Muscle of leg (tissue), 11 donors: ENCODE results near the gene GTPBP3. TPM values are rescaled to one million over a fixed set of nuclear protein-coding genes. Genes with fewer than 3 reads are reported as not detected.

Experiments used
- DNase-seq: peaks from one replicate; pipeline ENCODE4 v3.0.0; 2013
- H3K27ac ChIP-seq: one replicate; pipeline ENCODE4 v1.5.1; 2013; ENCODE audit warnings: mild to moderate bottlenecking, low read length, control low read depth
- H3K27me3 ChIP-seq: one replicate; pipeline ENCODE4 v1.6.1; 2013; ENCODE audit warnings: low read length; ENCODE audit not compliant: control insufficient read depth, insufficient read depth
- H3K36me3 ChIP-seq: one replicate; pipeline ENCODE4 v1.6.1; 2013; ENCODE audit warnings: low read length; ENCODE audit not compliant: control insufficient read depth, insufficient read depth
- H3K4me1 ChIP-seq: one replicate; pipeline ENCODE4 v1.6.1; 2013; ENCODE audit warnings: low read length; ENCODE audit not compliant: control insufficient read depth, insufficient read depth
- H3K4me3 ChIP-seq: one replicate; pipeline ENCODE4 v1.5.1; 2013; ENCODE audit warnings: low read length, control low read depth
- H3K9me3 ChIP-seq: replicated peaks from 2 replicates; pipeline ENCODE4 v1.6.1; 2013; ENCODE audit warnings: low read depth, low read length; ENCODE audit not compliant: control insufficient read depth
- WGBS: methylation state at CpG from one replicate; pipeline ENCODE4 v1.1.5; 2013; ENCODE audit warnings: missing lambda C conversion rate; ENCODE audit not compliant: insufficient coverage; 5-methylcytosine and 5-hydroxymethylcytosine counted together
- polyA plus RNA-seq, 8 donors: library from polyadenylated mRNA; unstranded; fragments of 120-200 nt; gene quantifications; one replicate each; pipeline versions ENCODE4 v1.2.1 to v1.2.3, GENCODE V29; 2013; ENCODE audit warnings: inconsistent platforms in 1 of 8, low replicate concordance in 1 of 8; ENCODE audit not compliant: insufficient read length in 8 of 8, insufficient read depth in 1 of 8
- total RNA-seq: library from RNA; stranded (reverse); fragments of 120-200 nt; gene quantifications from one replicate; pipeline ENCODE4 v1.2.4, GENCODE V29; 2013

The GTPBP3 gene
- total and polyA plus RNA-seq, 9 donors, result 7.6 to 16.3 (median 13.1) TPM

GRCh38 chr19:17300992-17301619, 36.2 kb upstream of the GTPBP3 start:
- H3K27me3 ChIP-seq, result no peaks in the 10 kb centered on the region
- peaks cover 4% of the 10 kb centered on the region for H3K36me3 ChIP-seq
- WGBS, result 92% methylated on average over 43 of the region's 51 CpGs
- H3K9me3 ChIP-seq, result peaks cover 2% of the 10 kb centered on the region
- peaks cover 25% of the 10 kb centered on the region for H3K4me1 ChIP-seq
- H3K27ac ChIP-seq, result no peak overlapping the region
- no peak overlapping the region for H3K4me3 ChIP-seq
- DNase-seq, result no peak

DNA sequence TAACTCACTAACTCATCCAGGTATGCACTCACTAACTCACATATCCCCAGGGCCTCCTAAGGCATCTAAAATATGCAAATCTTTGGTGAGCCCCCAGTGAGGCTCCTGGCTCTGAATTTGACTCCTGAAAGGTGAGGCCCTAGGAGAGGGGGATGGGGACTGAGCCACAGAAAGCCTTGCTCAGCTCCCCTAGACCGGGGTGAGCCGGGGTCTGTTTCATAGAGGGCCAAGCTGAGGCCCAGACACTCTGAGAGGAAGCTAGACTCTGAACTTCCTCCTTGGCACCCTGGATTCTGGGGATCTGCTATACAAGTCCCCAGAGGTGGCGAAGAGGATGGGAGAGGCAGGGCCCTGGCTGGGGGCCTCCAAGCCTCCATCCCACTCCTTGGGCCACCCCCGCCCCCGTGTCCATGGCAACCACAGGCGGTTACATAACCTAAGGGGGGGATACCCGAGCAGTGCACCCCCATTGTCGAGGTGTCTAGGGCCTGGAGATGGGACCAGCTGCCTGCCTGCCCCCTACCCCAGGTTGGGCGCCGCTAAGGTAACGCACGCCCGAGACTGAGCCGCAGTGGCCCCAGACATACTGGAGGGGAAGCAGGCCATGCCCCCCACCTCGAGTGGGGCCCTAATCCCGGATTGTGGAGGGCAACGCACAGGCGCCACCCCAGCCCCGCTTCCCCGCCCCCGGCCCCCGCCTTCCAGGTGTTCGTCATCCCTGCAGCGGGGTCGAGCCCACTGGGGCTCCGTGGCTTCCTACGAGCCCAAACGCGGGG, 34.8 kb upstream of the GTPBP3 start:
- Histone ChIP-seq H3K9me3 (peaks cover 2% of the 10 kb centered on the region), H3K4me3 (peak overlapping the region; percentile 80), H3K27ac (peak overlapping the region; percentile 52), H3K36me3 (peaks cover 4% of the 10 kb centered on the region), H3K27me3 (no peaks in the 10 kb centered on the region), H3K4me1 (peaks cover 29% of the 10 kb centered on the region)
- WGBS, result 8% methylated on average over 27 of the region's 29 CpGs
- peak; percentile 54 for DNase-seq

DNA sequence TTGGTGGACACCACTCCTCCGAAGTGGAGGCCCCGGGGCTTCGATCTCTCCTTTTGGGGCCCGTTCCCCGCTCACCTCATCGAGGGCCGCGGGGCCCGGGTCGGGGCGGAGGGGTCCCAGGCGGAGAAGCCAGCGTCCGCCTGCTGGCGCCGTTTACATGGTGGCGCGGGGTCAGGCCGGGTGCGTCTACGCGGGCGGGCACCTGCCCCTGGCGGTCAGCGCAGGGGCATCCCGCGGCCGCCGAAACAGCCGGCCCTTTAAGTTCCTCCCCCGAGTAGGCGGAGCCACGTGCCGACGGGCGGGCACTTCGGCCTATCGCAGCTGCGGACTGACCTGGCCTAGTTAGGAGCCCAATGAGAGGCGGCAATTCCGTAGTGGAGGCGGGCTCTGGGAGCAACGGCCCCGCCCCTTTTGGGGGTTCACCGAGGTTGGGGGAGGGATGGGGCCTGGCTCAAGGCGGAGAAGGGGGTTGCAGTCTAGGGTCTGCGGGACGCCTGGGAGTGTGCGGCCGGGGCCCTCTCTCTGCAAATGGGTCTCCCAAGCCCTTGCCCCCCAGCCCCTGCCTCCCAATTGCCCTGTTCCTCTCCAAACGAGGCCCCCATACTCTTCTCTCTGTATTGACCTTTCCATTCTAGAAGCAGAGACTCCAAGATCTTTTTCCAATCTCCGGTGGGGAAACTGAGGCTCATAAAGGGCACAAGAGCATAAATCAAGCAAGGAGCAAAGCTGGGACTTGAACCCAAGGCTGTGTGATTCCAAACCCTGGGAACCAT, 34.0 kb upstream of the GTPBP3 start, which contains the start of gene ABHD8:
TSS of gene ABHD8 (minus strand) at position 259 of the 773 bp plus-strand sequence. CDS start 1,809 bp downstream, outside the sequence.
- H3K4me3 ChIP-seq, result peak within 1 kb of the TSS; percentile 80
- WGBS, result under 1% methylated on average over 51 of the region's 52 CpGs
- peak; percentile 98 for DNase-seq
- peak within 1 kb of the TSS; percentile 52 for H3K27ac ChIP-seq
- no peaks in the 10 kb centered on the region for H3K9me3 ChIP-seq
- peaks cover 1% of the 10 kb centered on the region for H3K36me3 ChIP-seq
- no peaks in the 10 kb centered on the region for H3K27me3 ChIP-seq
- peaks cover 29% of the 10 kb centered on the region for H3K4me1 ChIP-seq

DNA sequence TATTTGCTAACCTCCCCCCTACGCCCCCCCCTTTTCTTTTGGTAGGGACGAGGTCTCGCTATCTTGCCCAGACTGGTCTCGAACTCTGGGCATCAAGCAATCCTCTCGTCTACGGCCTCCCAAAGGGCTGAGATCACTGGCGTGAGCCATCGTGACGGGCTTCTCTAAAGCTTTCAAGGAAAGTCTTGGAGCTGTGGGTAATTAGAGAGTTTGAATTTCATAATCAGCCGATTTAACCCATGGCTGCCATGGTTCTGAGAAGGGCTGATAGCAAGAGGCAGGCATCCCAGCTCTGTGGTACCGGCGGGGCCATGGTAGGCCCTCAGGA, 33.4 kb upstream of the GTPBP3 start:
- no peak overlapping the region for H3K4me3 ChIP-seq
- DNase-seq, result no peak
- peaks cover 30% of the 10 kb centered on the region for H3K4me1 ChIP-seq
- WGBS, result 46% methylated on average over 10 of the region's 12 CpGs
- H3K27ac ChIP-seq, result no peak overlapping the region
- H3K9me3 ChIP-seq, result no peaks in the 10 kb centered on the region
- no peaks in the 10 kb centered on the region for H3K36me3 ChIP-seq
- H3K27me3 ChIP-seq, result no peaks in the 10 kb centered on the region

DNA sequence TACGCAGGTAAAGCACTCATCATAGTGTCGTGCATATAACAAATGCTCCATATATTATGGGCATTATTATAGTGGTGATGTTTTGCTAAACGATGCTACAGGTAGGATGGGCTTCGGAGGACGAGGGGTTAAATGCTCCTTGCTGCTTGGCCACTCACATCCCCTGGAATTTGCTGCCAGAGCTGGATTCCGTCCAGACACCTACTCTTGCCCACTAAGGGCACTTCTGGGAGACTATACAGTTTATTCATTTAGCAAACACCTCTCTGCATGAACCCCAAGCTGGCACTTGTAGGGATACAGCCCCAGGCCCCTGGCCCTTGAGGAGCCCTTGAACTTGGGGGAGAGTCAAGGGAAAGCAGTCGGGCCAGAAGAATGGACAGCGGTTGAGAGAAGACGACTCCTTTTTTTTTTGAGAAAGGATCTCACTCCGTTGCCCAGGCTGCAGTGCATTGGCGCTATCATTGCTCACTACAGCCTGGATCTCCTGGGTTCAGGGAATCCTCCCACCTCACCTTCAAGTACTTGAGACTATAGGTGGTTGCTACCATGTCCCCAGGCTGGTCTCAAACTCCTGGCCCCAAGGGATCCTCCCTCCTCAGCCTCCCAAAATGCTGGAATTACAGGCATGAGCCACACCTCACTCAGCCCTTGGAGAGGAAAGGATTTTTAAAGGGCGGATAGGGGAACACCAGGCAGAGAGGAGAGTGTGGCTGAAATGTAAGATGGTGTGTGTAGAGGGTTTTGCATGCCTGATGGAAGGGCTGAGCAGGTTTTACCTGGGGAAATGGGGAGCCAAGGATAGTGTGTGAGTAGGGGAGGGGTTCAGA, 32.8 kb upstream of the GTPBP3 start:
- Histone ChIP-seq H3K36me3 (no peaks in the 10 kb centered on the region), H3K27me3 (no peaks in the 10 kb centered on the region), H3K9me3 (no peaks in the 10 kb centered on the region), H3K4me3 (no peak overlapping the region), H3K4me1 (peaks cover 32% of the 10 kb centered on the region), H3K27ac (peak overlapping the region; percentile 74)
- WGBS, result 42% methylated on average over 6 of the region's 12 CpGs
- DNase-seq, result no peak

DNA sequence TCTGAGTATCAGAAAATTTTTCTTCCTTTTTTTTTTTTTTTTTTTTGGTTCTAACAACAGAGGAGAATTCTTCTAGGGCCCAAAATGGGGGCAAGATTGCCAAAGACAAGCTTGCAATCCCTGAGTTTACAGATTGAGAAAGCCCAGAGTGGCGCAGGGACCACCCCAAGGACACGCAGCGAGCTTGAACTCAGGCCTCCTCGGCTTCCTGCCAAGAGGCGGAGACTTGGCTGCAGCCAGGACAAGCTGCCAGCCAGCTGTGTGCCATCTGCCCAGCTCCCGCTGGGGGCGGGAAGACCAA, 32.2 kb upstream of the GTPBP3 start:
- Histone ChIP-seq H3K27ac (peak overlapping the region; percentile 74), H3K36me3 (no peaks in the 10 kb centered on the region), H3K4me3 (peak overlapping the region; percentile 50), H3K27me3 (no peaks in the 10 kb centered on the region), H3K4me1 (peaks cover 35% of the 10 kb centered on the region), H3K9me3 (no peaks in the 10 kb centered on the region)
- DNase-seq, result no peak
- WGBS, result 8% methylated on average over 7 of the region's 7 CpGs

GRCh38 chr19:17305517-17306284, 31.7 kb upstream of the GTPBP3 start, which contains the start of gene MRPL34:
Gene MRPL34, plus strand, starts transcription at chr19:17305872. Its CDS starts 21 bp downstream, at chr19:17305893.
- no peaks in the 10 kb centered on the region for H3K9me3 ChIP-seq
- peak within 1 kb of the TSS; percentile 50 for H3K4me3 ChIP-seq
- H3K27ac ChIP-seq, result peak within 1 kb of the TSS; percentile 74
- WGBS, result 0% methylated on average over 51 of the region's 55 CpGs
- H3K4me1 ChIP-seq, result peaks cover 41% of the 10 kb centered on the region
- H3K27me3 ChIP-seq, result no peaks in the 10 kb centered on the region
- H3K36me3 ChIP-seq, result no peaks in the 10 kb centered on the region
- peak; percentile 98 for DNase-seq

- peaks cover 41% of the 10 kb centered on the region for H3K4me1 ChIP-seq
- H3K27ac ChIP-seq, result peak overlapping the region; percentile 74
- peaks cover 1% of the 10 kb centered on the region for H3K36me3 ChIP-seq
- under 1% methylated on average over 21 of the region's 28 CpGs for WGBS
- no peaks in the 10 kb centered on the region for H3K27me3 ChIP-seq
- no peak for DNase-seq
- peak overlapping the region; percentile 50 for H3K4me3 ChIP-seq
- H3K9me3 ChIP-seq, result no peaks in the 10 kb centered on the region
Observed at GRCh38 chr19:17306285-17306714, 31.1 kb upstream of the GTPBP3 start.

DNA sequence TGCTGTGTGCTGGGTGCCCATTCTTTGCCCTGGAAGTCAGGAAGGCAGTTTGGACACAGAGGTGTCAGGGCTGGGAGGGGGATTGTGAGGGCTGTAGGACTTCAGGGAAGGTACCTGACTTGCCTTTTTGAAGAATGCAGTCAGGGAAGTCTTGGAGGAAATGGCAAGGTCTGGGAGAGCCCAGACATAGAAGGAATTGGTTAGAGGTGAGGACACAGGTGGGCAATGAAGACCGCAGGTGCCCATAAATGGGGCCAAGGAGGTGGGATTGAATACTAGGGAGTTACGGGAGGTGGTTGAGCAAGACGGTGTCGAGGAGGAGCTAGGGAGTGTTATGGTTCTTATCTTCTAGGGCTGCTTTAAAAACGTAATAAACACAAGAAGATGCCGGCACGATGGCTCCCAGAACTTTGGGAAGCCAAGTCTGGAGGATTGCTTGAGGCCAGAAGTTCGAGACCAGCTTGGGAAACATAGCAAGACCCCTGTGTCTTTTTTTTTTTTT, 29.4 kb upstream of the GTPBP3 start:
- no peak for DNase-seq
- Histone ChIP-seq H3K4me3 (no peak overlapping the region), H3K27ac (no peak overlapping the region), H3K4me1 (peaks cover 36% of the 10 kb centered on the region), H3K9me3 (no peaks in the 10 kb centered on the region), H3K27me3 (no peaks in the 10 kb centered on the region), H3K36me3 (peaks cover 13% of the 10 kb centered on the region)
- WGBS, result 87% methylated on average over 8 of the region's 8 CpGs
